GM19023 (cell line): Measurements from ENCODE around the gene TRIO.

Experiments used
- ATAC-seq: cut with Tn5 transposase; IDR thresholded peaks from one replicate; pipeline ENCODE4 v1.9.1; 2021; ENCODE audit warnings: mild to moderate bottlenecking, moderate library complexity; ENCODE audit not compliant: unreplicated experiment

Gene TRIO

DNA sequence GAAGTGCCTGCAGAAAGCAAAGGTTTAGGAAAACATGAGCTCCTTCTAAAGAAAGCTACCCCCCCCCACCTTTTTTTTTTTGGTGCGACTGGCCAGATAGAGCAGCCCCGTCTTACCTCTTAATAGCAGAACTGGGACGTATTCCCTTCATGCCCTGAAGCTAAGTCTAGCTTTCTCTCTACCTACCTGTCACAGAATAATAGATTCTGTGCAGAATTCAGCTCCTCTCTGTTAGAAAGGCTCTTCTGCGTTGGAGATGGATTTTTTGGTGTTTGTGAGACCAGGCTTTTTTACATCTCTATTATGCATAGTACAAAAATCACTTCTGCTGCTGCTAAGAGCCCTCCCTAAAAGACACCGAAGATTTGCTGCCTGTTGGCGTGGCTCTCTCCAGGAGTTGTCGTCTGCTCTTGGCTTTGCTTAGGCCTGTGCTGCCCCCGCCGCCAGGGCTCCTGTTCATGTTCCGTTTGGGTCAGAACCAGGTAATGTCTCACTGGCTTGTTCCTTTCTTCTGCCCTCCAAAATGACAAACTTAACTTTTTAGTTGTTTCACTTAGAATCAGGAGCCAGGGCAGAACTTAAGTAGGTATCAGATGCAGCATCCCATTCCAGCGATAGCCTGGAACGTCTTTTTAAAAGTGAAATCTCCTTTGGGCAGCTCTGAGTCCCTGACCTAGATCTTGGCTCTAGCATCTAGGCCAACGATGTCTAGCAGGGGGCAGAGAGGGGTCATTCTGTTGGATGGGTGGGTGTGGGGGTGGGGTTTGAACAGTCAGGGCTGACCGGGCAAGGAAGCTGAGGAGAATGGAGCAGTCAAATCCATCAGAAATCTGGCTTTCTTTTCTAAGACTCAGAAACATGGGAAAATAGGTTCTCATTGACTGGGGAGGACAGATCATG, 2.5 kb downstream of the TRIO start:
- ATAC-seq: no peak

DNA sequence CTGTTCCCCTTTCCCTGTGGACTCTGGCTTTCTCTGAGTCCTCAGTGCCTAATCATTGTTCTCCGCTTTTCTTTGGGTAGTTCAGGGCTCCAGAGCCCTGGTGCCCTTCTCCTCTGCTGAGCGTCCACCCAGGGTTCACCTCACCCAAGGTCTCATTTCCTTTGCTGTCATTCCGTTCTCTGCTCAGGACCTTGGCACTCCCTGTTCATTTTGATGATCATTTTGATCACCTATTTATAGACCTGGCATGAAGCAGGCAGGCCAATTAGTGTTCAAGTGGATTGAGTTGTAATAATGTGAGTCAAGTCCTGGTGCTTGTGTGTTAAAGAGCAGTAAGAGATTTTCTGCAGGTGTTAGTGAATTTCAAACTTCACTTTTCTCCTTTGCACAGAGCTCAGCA, 3.6 kb downstream of the TRIO start:
- ATAC-seq: no peak

DNA sequence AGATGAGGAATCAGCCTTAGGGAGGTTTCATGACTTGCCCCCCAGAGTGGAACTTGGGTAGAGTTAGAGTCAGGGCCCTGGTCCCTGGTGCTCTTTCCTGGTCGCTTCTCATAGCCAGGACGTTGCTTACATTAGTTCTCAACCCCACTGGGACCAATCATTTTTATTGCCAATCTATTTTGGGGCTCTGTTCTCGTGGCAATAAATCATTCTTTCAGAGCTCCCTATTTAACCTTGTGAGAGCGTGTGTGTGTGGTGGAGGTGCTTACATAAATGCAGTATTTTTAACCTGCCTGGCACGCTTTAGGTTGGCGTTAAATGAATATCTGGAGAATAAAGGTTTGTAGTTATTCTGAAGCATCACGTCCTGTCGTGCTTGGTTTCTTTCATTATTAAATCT, 4.1 kb downstream of the TRIO start:
- no peak for ATAC-seq

GRCh38 chr5:14148483-14148882, 5.3 kb downstream of the TRIO start:
- ATAC-seq: no peak

DNA sequence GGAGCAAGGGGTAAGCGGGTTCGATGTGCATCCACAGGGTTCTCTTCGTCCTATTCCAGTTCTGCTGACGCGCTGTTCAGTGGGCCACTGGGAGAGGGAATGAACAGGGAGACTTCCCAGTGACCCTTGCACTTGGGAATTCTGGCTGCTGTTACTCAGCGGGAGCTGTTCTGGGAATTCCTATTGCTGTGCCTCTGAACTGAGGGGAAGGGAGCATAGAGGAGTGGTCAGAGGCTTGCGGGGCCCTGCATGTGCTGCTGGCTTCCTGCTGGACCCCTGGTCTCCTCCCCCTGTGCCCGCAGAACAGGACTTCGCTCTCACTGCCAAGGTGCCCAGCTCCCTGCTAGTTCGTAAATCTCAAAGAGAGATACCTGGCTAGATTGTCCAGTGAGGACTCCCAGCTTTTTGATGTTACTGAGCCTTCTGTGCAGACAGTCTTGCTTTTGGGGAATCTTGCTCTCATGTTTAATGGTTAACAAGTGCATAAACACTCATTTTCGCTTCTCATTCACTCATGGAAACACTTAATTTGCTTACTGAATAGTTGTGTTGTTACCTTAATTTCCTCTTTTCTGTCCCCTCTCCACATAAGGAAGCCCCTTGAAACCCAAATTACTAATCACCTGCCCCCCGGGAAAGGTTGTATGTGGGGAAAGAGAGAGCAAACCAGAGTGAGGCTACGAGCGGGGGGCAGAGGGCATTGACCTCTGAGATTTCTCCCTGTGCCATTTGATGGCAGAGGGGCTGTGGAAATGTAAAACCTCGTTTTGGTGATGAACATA, 5.9 kb downstream of the TRIO start:
- ATAC-seq: peak; percentile 16

DNA sequence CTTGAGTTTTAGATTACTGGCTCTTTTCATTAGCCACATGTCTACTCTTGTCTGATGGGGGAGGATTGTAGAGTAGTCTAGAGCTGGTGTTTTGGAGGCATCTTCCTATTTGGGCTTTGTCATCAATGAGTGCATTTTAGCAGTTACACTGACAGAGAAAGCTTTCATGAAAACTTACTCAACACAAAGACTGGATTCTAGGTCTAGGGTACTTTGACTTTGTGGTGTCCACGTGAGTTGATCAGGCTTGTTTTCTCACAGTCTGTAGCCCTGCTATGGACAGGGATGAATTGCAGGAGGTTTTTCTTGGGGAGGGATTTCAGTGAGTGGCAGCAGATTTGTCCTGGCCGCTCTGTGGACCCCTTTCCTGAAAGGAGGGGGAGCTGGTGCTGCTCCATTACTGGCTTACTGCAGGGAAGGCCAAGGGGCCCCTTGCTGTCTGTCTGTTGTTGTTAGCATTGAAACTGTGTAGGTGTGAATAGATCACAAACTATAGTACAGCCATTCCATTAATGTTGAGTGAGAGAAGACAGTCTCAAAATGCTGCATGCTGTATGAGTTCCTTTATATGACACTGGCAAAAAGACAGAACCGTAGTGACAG, 6.6 kb downstream of the TRIO start:
- ATAC-seq: peak; percentile 0

- no peak for ATAC-seq
Measured at GRCh38 chr5:14151416-14151815, 8.3 kb downstream of the TRIO start.

GRCh38 chr5:14153071-14153864, 10.1 kb downstream of the TRIO start:
- no peak for ATAC-seq

DNA sequence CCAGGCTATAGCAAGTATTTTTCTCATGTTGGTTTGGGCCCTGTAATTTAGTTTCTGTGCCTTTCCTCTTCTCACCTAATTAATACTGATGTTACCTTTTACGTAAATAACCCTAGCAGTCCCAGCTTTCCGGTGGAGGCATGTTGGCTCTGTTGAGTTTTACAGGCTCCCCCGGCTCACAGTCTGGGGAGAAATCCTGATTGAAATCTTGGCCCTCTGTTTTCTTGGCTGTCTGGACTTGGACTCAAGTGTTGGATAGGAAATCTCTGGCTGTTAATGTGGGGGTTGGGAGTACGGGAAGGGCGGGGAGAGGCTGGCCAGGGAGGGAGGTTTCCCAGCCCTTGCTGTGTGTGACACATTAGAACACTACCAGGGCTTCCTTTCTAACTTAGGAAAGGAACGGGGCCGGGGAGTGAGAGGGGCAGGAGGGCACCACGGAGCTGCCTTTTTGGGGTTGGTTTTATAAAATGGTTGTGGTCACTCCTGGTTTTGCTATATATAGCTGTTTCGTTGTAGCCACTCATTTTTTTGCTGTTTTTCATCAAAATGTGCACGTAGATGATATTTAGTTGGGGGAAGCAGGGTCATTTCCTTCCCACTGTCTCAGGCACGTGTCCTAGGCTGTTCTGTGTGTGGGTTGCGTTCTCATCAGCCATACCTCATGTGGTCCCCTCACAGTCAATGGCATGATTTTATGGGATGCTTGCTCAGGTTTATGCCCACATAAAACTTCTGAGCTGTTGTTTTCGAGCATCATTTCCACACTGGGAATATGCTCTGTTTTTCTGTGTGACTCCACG, 11.0 kb downstream of the TRIO start:
- no peak for ATAC-seq

DNA sequence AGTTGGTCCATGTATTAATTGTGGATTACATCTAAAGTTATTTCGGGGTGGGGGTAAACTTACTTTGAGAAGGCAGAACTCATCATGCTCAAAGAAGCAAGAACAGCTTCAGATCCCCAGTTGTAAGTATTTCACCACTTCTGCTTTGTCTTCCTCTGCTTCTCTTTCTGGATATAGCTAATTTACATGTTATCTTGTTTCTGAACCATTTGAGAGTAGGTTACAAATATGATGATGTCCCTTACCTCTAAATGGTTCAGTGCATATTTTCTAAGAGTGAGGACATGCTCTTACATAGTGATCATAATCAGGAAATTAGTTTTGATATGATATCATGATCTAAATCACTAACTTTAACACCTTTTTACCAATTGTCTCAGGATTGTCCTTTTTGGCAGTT, 11.9 kb downstream of the TRIO start:
- ATAC-seq: peak; percentile 44

DNA sequence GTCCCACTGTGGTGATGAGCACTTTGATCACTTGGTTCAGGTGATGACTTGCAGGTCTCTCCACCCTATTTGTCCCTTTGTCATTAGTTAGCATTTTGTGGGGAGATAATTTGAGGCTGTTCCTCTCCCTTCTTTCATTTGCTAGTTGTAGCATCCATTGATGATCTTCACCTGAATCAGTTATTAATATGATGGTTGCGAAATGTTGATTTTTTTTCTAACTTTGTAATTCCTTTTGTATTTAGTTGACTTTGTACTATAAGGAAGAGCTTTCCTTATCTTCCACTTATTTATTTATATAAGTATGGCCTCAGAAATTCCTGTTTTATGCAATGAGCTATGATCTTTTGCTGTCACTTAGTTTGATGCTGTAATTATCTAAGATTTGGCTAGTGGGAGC, 12.6 kb downstream of the TRIO start:
- no peak for ATAC-seq

DNA sequence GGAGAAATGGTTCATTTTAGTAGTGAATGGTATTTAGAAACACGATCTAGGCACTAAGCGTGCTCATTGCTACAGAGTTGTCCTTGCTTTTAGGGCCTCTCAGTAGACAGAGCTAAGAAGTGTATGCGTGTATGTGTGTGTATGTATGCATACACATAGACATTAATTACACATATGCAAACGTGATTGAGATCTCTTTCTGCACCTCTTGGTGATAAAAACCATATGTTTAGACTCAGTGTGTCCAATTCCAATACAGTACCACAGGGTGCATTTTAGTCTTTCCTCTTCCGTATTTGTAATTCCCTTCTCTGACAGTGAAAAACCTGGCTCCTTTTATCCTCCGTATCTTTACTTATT, 13.1 kb downstream of the TRIO start:
- no peak for ATAC-seq

DNA sequence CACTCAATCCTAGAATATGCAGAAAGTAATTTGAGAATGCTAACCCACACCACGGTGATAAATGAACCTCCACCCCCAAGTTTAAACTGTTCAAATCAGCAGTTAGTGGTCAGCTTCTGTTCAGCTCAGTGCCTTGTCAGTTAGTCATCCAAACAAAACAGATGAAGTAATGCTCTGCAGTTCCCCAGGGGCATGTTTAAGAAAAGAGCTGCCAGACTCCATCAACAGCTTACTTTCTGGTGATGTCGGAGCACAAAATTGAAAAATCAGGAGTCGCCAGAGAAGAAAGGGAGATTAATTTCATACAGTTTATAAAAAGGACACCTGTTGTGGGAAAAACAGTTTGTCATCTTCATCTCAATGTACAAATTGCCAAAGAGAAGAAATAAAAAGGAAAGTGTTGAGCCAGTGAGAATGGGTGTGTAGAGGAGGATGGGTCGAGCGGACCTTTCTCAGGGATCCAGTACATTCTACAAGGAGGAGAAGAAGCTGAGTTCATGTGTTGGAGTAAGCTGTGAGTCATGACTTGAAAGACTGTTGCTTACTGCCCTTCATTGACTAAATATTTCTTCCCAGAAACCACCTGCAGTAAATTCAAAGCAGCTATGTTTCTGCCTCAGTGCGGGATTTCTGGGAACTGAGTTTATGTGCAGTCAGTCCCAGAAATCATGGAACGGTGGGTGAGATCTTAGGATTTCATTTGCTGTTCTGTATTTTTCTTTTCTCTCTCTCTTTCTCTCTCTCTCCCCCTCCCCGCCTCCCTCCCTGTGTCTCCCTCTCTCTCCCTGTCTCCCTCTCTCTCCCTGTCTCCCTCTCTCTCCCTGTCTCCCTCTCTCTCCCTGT, 13.7 kb downstream of the TRIO start:
- ATAC-seq: peak; percentile 58

DNA sequence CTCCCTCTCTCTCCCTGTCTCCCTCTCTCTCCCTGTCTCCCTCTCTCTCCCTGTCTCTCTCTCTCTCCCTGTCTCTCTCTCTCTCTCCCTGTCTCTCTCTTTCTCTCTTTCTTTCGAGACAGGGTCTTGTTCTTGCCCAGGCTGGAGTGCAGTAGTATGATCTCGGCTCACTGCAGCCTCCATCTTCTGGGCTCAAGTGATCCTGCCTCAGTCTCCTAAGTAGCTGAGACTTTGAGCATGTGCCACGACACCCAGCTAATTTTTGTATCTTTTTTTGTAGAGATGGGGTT, 14.3 kb downstream of the TRIO start:
- no peak for ATAC-seq

DNA sequence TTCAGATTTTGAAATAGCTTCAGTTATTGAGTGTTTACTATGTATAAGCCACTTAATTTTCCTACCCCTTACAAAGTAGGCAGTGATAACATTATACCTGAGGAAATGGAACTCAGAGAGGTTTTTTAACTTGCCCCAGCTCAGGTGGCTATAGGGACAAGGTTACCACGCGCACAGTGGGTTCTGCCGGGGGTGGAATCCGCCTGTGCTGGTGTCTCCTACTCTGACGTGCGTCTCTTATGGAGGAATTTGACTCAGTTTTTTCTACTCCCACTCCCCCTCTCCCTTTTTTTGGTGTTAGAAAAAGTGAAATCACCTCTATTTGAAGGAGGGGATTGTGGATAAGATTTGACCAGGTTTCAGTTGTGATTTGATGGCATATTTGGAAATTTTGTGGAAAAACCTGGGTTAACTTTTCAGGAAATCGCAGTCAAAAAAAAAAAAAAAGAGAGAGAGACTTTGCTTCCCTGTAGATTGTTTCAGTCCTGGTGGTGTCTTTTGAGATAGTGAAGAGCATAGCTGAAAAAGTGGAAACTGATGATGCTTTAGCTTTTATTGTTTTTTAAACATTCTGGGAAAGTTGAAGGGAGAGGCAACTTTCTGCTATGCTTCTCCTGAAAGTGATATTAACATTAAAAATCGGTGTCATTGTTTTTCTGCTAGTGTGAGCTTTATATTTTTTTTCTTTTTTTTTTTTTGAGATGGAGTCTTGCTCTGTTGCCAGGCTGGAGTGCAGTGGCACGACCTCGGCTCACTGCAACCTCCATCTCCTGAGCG, 15.9 kb downstream of the TRIO start:
- ATAC-seq: no peak

DNA sequence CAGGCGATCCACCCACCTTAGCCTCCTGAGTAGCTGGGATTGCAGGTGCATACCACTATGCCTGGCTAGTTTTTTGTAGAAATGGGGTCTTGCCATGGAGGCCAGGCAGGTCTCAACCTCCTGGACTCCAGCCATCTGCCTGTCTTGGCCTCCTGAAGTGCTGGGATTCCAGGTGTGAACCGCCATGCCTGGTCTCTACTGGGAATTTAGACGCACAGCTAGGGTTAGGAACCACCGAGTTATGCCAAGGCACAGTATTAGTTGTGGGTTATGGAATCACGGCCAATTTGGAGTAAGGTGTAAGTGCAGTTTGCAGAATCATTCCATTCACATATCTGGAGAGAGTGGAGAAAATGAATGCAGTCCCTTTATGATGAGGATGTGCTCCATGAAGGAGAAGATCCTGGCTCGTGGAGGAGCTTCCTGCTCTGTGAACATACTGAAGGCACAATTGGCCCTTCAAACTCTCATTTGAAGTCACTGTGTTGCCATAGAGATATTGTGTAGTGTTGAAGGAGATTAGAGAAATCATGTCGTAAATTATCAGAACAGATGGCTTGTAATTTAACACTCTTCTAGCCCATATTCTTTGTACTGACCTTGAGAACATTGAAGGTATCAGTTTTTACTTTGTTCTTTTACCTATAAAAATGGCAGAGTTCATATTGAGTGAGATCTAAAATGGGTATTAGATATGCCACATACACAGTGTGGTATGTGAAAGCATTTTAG, 18.8 kb downstream of the TRIO start:
- ATAC-seq: no peak

- ATAC-seq: no peak
Measured at GRCh38 chr5:14164164-14165163, 21.3 kb downstream of the TRIO start.
